ENCODE measurements around the gene CCDC88C.

Gene CCDC88C

DNA sequence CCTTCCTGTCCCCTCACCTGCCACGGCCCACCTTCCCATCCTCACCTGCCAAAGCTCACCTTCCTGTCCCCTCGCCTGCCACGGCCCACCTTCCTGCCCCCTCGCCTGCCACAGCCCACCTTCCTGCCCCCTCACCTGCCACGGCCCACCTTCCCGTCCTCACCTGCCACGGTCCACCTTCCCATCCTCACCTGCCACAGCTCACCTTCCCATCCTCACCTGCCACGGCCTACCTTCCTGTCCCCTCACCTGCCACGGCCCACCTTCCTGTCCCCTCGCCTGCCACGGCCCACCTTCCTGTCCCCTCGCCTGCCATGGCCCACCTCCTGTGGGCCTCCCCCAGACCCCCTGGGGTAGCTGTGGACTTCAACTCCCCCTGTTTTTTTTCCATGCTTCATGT, 124.3 kb downstream of the CCDC88C start:
- TF ChIP-seq, protein P1, sequence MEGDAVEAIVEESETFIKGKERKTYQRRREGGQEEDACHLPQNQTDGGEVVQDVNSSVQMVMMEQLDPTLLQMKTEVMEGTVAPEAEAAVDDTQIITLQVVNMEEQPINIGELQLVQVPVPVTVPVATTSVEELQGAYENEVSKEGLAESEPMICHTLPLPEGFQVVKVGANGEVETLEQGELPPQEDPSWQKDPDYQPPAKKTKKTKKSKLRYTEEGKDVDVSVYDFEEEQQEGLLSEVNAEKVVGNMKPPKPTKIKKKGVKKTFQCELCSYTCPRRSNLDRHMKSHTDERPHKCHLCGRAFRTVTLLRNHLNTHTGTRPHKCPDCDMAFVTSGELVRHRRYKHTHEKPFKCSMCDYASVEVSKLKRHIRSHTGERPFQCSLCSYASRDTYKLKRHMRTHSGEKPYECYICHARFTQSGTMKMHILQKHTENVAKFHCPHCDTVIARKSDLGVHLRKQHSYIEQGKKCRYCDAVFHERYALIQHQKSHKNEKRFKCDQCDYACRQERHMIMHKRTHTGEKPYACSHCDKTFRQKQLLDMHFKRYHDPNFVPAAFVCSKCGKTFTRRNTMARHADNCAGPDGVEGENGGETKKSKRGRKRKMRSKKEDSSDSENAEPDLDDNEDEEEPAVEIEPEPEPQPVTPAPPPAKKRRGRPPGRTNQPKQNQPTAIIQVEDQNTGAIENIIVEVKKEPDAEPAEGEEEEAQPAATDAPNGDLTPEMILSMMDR (conservative IDR thresholded peaks at IDR 0.05; ENCODE audit: low read depth, low read length) = no peak
- H3K4me1 ChIP-seq (ENCODE audit: low read depth, poor library complexity, severe bottlenecking) = no peaks in the 10 kb centered on the region
- no peaks in the 10 kb centered on the region for H4K20me1 ChIP-seq (ENCODE audit: insufficient read depth)
- no peak overlapping the region for H2AFZ ChIP-seq (ENCODE audit: low read depth)
- no peak overlapping the region for H3K4me2 ChIP-seq
- H3K79me2 ChIP-seq (ENCODE audit: insufficient read depth, low read depth) = no peaks in the 10 kb centered on the region
- no peak overlapping the region for H3K4me3 ChIP-seq (IDR thresholded peaks at IDR 0.05; ENCODE audit: insufficient read depth, low read depth, low read length)
- no peaks in the 10 kb centered on the region for H3K27me3 ChIP-seq (ENCODE audit: insufficient read depth, low read depth)
- no peak overlapping the region for H3K9ac ChIP-seq
- H3K27ac ChIP-seq = no peak overlapping the region
- H3K36me3 ChIP-seq (ENCODE audit: insufficient read depth) = no peaks in the 10 kb centered on the region

DNA sequence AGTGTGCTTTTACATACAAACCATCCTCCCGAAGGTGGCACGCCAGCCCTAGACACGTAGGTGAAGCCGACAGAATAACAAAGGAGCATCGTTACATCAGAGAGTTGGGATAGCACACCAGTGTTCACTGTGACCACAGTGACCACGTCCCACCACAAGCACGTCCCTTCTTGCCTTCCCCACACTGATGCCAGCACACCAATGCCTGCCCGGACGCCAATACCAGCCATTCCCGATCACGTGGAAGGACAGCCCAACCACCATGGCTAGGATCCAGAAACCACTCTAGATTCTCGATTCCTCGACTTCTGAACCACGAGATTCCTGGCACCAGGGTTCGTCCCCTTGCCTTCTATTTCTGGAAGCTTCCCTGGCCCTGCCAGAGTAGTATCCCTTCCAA, 125.1 kb downstream of the CCDC88C start:
- Histone ChIP-seq H3K4me1 (ENCODE audit: low read depth, poor library complexity, severe bottlenecking) (no peaks in the 10 kb centered on the region), H3K79me2 (ENCODE audit: insufficient read depth, low read depth) (no peaks in the 10 kb centered on the region), H3K4me3 (IDR thresholded peaks at IDR 0.05; ENCODE audit: insufficient read depth, low read depth, low read length) (no peak overlapping the region), H3K27ac (no peak overlapping the region), H2AFZ (ENCODE audit: low read depth) (no peak overlapping the region), H3K36me3 (ENCODE audit: insufficient read depth) (no peaks in the 10 kb centered on the region), H4K20me1 (ENCODE audit: insufficient read depth) (no peaks in the 10 kb centered on the region), H3K4me2 (no peak overlapping the region), H3K9ac (no peak overlapping the region), H3K27me3 (ENCODE audit: insufficient read depth, low read depth) (no peaks in the 10 kb centered on the region)
- TF ChIP-seq, protein P1 (conservative IDR thresholded peaks at IDR 0.05; ENCODE audit: low read depth, low read length) = no peak

DNA sequence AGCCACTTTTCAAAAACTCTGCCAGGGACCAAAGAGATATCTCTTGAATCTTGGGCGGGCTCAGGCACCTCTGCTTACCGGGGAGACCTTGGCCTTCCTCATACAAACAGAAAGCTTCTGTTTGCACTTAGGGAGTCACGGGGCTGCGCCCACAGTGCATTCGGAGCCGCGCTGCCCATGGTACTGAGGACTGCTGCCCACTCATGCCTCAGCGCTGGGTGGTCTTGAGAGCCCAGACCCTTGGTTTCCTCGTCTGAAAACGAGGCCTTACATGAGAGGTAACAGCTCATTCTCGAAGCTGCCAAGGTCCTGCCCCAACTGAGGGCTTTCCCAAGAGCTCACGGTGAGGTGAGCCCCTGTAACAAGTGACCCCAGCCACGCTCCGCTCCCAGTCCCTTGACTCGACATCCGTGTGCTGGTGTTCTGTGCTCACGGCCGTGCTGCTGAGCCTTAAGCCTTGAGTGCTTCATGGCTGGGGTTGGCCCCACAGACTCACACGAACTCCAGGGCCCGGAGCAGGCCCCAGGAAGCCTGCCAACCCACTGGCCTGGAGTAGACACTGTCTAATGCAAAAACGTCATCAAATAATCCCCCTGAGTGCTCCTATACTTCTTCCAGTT, 125.7 kb downstream of the CCDC88C start:
- Histone ChIP-seq H3K27ac (no peak overlapping the region), H3K4me2 (no peak overlapping the region), H3K4me3 (IDR thresholded peaks at IDR 0.05; ENCODE audit: insufficient read depth, low read depth, low read length) (no peak overlapping the region), H3K36me3 (ENCODE audit: insufficient read depth) (no peaks in the 10 kb centered on the region), H3K79me2 (ENCODE audit: insufficient read depth, low read depth) (no peaks in the 10 kb centered on the region), H3K27me3 (ENCODE audit: insufficient read depth, low read depth) (no peaks in the 10 kb centered on the region), H2AFZ (ENCODE audit: low read depth) (no peak overlapping the region), H4K20me1 (ENCODE audit: insufficient read depth) (no peaks in the 10 kb centered on the region), H3K9ac (no peak overlapping the region), H3K4me1 (ENCODE audit: low read depth, poor library complexity, severe bottlenecking) (no peaks in the 10 kb centered on the region)
- TF ChIP-seq, protein P1 (conservative IDR thresholded peaks at IDR 0.05; ENCODE audit: low read depth, low read length) = no peak

DNA sequence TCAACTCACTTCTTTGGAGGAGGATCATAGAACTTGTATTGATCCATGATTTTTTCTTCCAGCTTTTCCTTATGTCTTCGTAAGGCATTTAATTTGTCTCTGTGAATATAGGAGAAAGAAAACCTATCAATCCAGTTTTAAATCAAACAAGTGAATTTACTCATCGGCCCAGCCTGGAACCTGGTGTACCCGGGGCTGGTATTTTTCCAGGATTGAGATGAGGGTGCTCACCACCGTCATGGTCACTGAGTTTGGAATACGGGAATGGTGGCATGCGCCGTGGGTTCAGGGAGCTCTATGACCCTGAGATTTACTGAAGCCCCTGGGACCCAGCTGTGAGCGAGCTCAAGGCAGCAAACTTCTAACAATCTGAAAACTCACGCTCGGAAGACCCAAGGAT, 126.6 kb downstream of the CCDC88C start:
- Histone ChIP-seq H3K4me1 (ENCODE audit: low read depth, poor library complexity, severe bottlenecking) (no peaks in the 10 kb centered on the region), H3K36me3 (ENCODE audit: insufficient read depth) (no peaks in the 10 kb centered on the region), H2AFZ (ENCODE audit: low read depth) (no peak overlapping the region), H3K79me2 (ENCODE audit: insufficient read depth, low read depth) (no peaks in the 10 kb centered on the region), H3K27me3 (ENCODE audit: insufficient read depth, low read depth) (no peaks in the 10 kb centered on the region), H3K4me2 (no peak overlapping the region), H3K27ac (no peak overlapping the region), H3K4me3 (IDR thresholded peaks at IDR 0.05; ENCODE audit: insufficient read depth, low read depth, low read length) (no peak overlapping the region), H4K20me1 (ENCODE audit: insufficient read depth) (no peaks in the 10 kb centered on the region), H3K9ac (no peak overlapping the region)
- TF ChIP-seq, protein P1 (conservative IDR thresholded peaks at IDR 0.05; ENCODE audit: low read depth, low read length) = no peak

Data from KMS-11 (cell line).